ENCODE results near the gene PFKFB2.
"Not testable (repeated sequence)": the region's sequence is repeated elsewhere in the genome, so short reads cannot be mapped to it uniquely, and the experiment has no call there.

PFKFB2 gene

DNA sequence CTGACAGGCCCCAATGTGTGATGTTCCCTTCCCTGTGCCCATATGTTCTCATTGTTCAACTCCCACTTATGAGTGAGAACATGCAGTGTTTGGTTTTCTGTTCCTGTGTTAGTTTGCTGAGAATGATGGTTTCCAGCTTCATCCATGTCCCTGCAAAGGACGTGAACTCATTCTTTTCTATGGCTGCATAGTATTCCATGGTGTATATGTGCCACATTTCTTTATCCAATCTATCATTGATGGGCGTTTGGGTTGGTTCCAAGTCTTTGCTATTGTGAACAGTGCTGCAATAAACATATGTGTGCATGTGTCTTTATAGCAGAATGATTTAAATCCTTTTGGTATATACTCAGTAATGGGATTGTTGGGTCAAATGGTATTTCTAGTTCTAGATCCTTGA is 11.7 kb upstream of the PFKFB2 start:
- DNase-seq, result not testable (repeated sequence)

DNA sequence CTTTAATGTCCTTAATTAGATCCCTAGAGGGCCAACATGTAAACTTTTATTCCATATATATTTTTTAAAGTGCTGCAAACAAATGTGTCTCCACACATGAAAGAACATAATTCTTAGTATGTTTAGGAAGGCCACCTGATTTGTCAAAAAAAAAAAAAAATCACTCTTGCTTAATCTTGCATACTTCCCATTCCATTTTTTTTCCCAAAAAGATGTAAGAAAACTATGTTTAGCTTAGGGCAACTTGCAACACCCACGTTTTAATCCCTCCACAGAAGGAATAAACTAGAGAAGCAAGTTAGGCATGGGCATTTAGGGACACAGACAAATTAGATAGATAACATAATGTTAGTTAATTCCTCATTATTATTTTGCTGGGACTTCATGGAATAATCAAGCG is 7.6 kb upstream of the PFKFB2 start:
- DNase-seq, result no peak

- DNase-seq, result no peak
These were observed 5.6 kb upstream of the PFKFB2 start for GRCh38 chr1:207047505-207047904.

DNA sequence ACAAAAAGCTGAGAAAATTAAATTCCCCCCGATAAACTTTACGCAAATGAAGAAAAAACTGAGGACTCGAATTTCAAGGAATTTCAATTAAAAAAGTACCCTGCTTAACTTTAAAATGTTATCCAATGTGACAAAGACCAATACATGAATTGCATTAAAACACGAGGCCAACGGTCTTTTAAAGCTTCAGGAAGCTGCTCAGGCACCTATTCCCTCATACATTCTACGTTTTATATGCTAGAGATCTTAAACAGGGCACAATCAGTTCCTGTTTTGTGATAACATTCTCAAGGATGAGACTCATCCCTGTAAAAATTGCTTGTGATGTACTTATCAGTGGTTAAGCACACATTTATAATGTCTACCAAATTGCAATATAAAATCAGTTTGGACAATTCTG is 5.0 kb upstream of the PFKFB2 start:
- no peak for DNase-seq

- no peak for DNase-seq
These were observed 4.0 kb upstream of the PFKFB2 start for GRCh38 chr1:207049054-207049453.

GRCh38 chr1:207049514-207049913 is 3.6 kb upstream of the PFKFB2 start:
- DNase-seq, result no peak

- DNase-seq, result peak; percentile 47 to 78 (median 69)
These were observed 3.1 kb upstream of the PFKFB2 start for GRCh38 chr1:207049974-207050391.

DNA sequence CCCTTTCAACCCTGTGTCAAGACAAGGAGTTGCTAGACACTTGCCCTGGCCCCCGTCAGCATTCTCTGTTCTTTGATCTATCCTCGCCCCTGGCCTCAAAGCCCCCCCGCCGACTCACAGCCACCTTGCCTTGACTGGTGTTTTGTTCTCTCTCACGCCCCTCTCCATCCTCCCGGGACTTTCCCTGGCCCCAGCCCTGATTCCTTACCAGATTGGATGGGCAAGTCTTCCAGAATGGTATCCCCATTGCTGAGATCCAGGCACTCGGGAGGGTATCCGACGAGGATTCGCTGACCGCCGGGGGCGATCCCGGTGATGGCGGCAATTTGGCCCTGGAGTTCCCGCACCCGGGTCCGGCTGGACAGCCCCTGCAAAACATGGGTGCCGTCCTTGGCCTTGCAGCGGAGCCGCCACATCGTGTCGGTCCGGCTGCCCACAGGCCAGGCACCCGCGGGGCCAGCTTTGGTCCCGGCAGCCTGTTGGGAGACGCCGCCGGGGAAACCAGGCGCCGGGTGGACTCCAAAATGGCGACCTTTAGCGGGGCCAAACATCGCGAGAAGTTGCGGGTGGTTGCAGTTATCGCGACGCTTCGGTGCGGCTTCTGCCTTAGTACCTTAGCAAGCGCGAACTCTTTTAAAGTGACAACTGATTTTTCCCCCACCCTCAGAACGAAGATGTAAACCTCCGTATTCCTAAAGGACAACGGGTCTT is 2.4 kb upstream of the PFKFB2 start:
- peak; percentile 93 to 100 (median 95) for DNase-seq

GRCh38 chr1:207051191-207051943 is 1.7 kb upstream of the PFKFB2 start, which contains the start of gene YOD1:
Gene YOD1, minus strand, starts transcription at chr1:207051208. Its CDS starts 178 bp downstream, at chr1:207051030.
- DNase-seq, result peak in 1 of 3 experiments; percentile 58

DNA sequence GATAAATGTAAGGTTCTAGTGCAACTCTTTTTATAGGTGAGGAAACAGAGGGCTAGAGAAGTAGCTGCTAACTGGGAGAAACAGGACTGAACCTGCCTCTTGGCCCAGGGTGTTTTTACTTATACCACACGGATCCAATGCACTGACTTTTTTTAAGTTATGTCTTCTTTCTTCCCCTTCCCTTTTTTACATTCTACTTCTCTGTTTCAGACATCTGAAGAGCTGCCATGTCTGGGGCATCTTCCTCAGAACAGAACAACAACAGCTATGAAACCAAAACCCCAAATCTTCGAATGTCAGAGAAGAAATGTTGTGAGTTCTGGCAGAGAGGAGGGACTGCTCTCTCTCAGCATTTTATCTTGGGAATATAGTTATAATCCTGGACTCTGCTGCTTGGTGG is 1.4 kb downstream of the PFKFB2 start:
- no peak for DNase-seq

GRCh38 chr1:207055386-207056001 is 2.4 kb downstream of the PFKFB2 start:
- no peak for DNase-seq

DNA sequence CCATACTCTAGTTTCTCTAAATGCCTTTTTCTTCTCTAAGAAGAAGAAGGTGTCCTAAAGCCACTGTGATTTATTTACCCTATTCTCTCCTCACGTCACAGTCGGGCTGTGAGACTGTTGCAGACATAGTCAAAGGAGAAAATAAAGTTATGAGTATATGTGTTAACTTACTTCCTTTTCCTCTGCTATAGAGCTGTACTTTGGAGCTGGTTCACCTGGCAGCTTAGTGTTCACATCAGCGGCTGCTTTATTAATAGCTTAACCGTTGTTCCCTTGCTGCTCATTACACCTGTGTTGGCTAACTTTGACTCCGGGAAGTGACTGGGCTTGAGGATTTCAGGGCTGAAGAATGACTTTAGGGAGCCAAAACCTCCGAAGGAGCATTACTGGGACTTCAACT is 3.6 kb downstream of the PFKFB2 start:
- no peak for DNase-seq

GRCh38 chr1:207058252-207058651 is 5.2 kb downstream of the PFKFB2 start:
- DNase-seq, result peak in 1 of 3 experiments; percentile 45

DNA sequence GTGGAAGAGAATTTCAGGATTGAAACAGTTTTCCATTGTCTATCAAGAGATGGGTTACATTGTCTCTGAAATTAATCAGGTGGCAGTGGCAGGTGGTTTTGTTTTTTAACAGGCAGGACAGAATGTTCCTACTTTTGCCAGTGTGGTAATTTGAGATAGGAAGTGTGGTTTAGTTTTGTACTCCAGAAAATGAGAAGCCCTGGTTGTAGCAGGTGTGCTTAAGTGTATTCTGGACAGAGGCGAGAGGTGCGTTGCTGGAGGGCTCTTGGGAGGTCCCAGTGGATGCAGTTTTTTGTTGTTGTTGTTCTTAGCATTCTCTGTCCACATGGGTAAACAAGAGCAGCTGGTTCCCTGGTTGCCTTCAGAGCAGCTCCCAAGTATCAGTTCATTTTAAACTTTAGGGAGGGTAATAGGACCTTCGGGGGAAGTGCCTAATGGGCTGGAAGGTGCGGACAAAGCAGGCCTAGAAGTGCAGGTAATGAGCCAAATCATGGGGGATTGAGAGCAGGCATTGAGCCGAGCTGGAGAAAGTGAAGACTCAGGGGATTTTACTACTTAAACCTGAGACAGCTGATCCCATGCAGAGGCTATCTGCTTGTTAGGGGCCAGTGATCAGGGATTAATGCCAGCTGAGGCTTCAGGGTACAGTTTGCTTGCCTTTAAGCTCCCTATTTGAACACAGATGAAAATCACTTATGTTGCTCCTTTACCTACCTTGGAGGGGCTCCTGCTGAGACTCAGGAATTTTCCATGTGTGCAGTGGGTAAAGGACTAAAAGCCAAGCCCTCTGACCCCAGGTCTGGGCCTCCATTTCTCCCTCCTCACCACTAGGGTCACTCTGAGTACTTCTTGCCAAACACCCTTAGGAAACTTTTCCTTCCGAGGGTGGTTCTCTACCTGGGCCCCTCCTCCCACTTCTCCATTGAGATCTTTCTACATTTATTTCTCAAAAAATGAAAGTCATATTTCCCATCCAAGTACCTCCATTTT is 6.1 kb downstream of the PFKFB2 start:
- peak in 2 of 3 experiments; percentile 48 to 96 for DNase-seq

DNA sequence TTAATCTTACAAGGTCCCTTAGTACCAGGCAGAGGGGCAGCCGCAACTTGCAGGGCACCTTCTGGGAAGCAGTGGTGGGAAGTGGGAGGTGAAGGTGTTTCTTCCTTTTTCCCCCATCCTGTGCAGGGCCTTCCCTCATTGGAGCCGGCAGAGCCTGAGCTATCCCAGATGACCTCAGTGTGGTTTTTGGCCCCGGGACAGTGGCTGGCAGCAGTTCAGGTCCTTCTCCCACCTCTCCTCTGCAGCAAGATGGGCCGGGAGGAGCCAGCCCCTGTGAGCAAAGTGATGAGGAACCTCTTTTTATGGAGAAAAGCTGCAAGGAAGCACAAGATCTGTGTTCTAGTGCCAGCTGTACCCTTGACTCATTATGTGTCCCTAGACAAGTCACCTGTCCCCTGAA is 6.8 kb downstream of the PFKFB2 start:
- DNase-seq, result no peak

DNA sequence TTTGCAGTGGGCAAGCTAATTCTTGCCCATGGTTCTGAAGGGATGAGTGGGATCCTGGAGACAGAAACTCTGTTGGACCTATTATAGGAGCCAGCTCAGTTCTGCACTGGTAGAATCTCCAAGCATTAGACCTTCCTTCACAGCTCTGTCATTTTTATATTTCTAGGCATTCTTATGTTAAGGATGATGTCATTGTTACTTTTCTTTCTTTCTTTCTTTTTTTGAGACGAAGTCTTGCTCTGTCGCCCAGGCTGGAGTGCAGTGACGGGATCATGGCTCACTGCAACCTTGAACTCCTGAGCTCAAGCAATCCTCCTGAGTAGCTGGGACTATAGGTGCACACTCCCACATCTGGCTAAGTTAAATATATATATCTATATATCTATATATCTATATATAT is 7.5 kb downstream of the PFKFB2 start:
- no peak for DNase-seq

- no peak for DNase-seq
These were observed 9.0 kb downstream of the PFKFB2 start for GRCh38 chr1:207062058-207062457.

DNA sequence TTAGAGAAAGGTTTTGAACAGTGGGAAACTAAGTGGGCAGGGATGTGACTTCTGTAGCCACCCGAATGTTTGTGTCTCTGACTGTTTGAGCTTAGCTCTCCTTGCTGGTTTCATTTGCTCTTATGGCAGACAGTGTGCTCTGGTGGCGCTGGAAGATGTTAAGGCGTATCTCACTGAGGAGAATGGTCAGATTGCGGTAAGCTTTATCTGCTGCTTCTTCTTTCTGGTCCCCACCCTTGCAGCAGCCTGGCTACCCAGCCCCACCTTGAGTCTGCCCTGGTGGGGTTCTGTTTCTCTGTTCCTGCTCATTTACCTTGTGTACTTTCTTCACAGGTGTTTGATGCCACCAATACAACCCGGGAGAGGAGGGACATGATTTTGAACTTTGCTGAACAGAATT is 9.9 kb downstream of the PFKFB2 start:
- DNase-seq, result no peak

DNA sequence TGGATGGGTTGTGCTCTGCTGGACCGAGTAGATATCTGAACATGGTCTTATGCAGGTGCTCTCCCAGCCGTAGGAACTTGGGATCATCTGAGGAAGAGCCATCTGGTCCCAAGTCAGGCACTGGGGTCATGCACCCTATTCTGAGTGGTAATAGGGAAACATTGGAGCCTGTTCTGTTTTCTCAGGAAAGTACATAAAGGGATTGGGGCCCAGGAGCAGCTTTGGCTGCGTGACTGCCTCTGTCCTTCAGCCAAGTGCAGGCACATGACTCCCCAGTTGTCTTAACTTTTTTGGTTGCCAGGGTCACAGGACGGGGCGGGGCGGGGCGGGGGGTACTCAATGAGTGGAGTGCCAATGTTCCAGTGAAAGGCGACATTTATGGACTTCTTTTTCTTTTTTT is 11.5 kb downstream of the PFKFB2 start:
- DNase-seq, result no peak

DNA sequence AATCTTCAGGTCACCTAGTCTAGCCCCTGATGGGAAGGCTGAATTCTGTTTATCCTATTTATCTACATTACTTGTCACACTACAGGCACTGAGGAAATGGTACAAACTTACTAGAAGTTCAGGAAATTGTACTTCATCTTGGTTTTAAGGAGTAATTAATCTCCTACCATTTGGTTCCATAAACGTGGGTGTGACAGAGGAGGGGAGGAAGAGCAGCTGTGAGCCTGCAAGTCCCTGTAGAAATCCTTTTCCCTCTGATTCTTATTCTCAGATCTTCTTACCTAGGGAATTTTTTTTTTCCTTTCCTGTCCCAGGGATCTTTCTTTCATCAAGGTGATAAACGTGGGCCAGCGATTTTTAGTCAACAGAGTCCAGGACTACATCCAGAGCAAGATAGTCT is 14.1 kb downstream of the PFKFB2 start:
- no peak for DNase-seq

DNA sequence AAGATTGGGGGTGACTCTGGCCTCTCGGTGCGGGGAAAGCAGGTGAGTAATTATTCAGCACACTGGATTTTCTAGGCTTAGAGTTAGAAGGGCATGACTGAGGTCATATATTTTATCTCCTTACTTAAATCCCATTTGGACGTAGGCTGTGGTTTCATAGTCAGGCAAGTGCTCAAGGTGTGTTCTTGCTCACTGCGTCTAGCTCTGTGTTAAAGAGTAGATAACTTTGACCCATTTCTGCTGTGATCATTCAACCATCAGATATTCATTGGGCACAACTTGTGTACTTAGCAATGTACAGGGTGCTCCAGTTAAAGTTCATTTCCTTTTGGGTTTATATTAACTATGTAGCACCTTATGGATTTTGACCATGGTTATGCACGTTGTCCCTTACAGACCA is 14.6 kb downstream of the PFKFB2 start:
- DNase-seq, result no peak

- no peak for DNase-seq
These were observed 16.0 kb downstream of the PFKFB2 start for GRCh38 chr1:207069061-207069460.
